GM21528 (cell line): ENCODE results near the gene FCAR.
A peak's percentile ranks its signal among the peaks of the same experiment; 100 is the strongest.
"Not testable (repeated sequence)": the region's sequence is repeated elsewhere in the genome, so short reads cannot be mapped to it uniquely, and the experiment has no call there.

Experiments used
- ATAC-seq: cut with Tn5 transposase; IDR thresholded peaks from one replicate; pipeline ENCODE4 v1.9.1; 2021; ENCODE audit warnings: mild to moderate bottlenecking, moderate library complexity; ENCODE audit not compliant: unreplicated experiment, low FRiP score

FCAR gene

DNA sequence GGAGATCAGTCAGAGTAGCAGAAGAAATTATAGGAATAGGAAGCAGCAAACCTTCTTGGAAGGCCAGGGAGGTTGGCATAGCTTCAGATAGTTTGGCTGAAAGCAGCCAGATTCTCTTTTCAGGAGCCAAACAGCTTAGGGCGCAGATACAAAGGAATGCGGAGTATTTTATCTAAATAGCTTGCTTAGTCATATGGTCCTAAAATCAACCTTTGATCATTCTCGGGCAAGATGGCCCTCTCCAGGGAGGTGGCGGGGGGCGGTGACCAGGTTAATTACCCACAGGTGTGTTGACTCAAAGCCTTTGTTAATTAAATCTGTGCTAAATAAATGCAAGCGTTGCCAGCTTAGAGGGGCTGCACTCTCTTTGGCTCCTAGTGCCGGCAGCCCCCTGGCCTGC is 19.4 kb downstream of the FCAR start:
- no peak for ATAC-seq

- ATAC-seq, result not testable (repeated sequence)
Observed at GRCh38 chr19:54894106-54894505, 20.1 kb downstream of the FCAR start.

- ATAC-seq, result no peak
Observed at GRCh38 chr19:54896036-54896435, 22.0 kb downstream of the FCAR start.

GRCh38 chr19:54898685-54899084 is 24.6 kb downstream of the FCAR start:
- not testable (repeated sequence) for ATAC-seq

DNA sequence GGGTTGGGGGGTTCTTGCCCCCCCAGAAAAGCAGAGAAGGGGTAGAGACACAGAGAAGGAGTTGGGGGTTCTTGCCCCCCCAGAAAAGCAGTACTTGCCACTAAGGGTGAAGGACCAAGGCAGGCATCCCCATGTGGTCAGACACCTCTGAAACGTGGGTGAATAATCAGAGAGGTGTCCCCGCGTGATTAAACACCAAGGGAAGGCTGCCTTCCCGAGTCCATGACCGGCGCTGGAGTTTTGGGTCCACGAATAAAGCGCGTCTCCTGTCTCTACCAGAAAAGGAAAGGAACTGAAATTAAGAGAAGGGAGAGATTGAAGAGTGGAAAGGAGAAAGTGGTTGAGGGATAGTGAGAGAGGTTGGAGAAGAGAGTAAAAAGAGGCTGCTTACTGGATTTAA is 25.6 kb downstream of the FCAR start:
- ATAC-seq, result not testable (repeated sequence)

- not testable (repeated sequence) for ATAC-seq
Observed at GRCh38 chr19:54901153-54901552, 27.1 kb downstream of the FCAR start.

DNA sequence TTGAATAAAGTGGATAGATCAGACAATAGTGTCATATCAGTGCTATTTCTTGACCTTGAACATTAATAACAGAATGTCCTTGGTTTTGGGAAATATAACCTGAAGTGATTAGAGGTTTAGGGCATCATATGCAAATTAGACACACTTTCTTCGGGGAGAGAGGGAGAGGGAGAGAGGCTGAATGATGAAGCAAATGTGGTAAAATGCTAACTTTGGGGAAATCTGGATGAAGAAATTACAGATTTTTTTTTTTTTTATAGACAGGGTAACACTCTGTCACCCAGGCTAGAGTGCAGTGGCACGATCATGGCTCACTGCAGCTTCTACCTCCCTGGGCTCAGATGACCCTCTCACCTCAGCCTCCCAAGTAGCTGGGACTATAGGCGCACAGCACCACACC is 28.0 kb downstream of the FCAR start:
- no peak for ATAC-seq

DNA sequence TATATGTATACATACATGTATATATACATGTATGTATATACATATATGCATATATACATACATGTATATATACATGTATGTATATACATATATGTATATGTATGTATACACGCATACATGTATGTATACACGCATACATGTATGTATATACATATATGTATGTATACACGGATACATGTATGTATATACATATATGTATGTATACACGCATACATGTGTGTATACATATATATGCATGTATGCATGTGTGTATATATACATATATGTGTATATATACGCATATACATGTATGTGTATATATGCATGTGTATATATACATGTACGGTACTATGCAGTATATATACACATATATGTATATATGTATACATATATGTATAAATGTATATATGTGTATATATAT is 29.3 kb downstream of the FCAR start:
- ATAC-seq, result no peak

DNA sequence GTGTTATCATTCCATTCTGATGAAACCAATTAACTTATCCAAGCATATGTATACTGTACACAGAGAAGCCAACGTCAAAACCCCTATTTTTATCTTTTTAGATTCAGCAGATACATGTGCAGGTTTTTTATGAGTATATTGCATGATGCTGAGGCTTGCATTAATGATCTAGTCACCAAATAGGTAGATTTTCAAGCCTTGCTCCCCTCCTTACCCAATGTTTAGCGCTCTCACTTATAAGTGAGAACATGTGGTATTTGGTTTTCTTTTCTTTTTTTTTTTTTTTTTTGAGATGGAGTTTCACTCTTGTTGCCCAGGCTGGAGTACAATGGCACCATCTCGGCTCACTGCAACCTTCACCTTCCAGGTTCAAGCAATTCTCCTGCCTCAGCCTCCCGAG is 30.2 kb downstream of the FCAR start:
- not testable (repeated sequence) for ATAC-seq

GRCh38 chr19:54905421-54905802 is 31.4 kb downstream of the FCAR start:
- ATAC-seq, result no peak

DNA sequence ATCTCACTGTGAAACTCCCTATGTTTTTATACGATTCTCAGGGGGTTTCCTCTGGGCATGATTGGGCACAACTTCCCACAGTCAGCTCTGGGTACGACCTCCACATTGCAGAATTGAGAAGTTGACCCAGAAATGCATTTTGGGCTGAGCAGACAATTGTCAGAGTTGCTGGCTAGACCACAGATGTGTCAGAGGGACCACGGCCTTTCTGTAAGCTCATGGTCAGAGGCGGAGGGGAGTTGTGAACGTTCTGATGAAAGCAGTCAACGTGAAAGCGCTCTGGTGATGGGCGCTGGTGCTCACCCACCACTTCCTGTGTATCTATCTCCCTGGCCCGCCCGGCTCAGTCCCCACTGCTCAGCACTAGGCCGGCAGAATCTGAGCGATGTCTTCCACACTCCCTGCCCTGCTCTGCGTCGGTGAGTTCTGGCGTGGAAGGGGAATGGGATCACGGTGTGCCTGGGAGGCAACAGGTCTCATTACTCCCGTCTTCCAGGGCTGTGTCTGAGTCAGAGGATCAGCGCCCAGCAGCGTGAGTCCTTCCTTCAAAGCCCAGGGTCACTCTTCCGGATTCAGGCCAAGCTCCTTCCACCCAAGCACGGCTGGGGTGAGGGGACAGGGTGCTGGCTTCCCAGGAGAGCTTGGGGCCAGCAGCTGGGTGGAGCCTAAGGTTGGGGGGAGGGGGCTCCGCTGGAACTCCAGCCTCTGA is 31.9 kb downstream of the FCAR start, which contains the start of gene NCR1:
NCR1 (plus strand) TSS at position 346 of the 709 bp plus-strand sequence; CDS start at position 386, 40 bp downstream.
- ATAC-seq, result no peak

DNA sequence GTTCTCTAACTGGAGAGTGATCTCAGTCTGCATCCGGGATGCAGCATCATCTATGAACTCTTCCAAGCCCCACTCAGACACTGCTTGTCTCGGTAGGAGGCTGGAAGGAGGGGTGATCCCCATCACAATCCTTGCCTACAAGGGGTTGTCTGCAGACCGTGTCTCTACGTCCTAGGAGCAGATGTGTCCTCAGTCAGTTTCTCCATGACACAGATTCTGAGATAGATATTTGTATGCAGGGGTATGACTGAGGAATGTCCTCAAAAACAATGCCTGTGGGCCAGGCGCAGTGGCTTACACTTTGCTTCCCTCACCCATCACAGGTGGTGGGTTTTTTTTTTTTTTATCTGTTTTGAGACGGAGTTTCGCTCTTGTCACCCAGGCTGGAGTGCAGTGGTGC is 32.8 kb downstream of the FCAR start:
- ATAC-seq, result no peak

- ATAC-seq, result not testable (repeated sequence)
Observed at GRCh38 chr19:54907899-54908298, 33.9 kb downstream of the FCAR start.

GRCh38 chr19:54916822-54917221 is 42.8 kb downstream of the FCAR start:
- ATAC-seq, result no peak

DNA sequence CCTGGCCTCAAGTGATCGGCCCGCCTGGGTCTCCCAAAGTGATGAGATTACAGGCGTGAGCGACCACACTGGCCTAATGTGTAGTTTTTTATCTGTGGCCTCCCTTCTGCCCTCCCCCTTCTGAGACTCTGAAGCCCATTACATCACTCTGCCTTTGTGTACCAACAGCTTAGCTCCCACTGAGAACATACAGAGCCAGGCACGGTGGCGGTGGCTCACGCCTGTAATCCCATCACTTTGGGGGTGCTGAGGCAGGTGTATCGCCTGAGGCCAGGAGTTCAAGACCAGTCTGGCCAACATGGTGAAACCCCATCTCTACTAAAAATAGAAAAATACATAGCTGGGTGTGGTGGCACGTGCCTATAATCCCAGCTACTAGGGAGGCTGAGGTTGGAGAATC is 44.5 kb downstream of the FCAR start:
- no peak for ATAC-seq

GRCh38 chr19:54919646-54920563 is 45.9 kb downstream of the FCAR start:
- not testable (repeated sequence) for ATAC-seq

- no peak for ATAC-seq
Observed at GRCh38 chr19:54921082-54921481, 47.0 kb downstream of the FCAR start.

DNA sequence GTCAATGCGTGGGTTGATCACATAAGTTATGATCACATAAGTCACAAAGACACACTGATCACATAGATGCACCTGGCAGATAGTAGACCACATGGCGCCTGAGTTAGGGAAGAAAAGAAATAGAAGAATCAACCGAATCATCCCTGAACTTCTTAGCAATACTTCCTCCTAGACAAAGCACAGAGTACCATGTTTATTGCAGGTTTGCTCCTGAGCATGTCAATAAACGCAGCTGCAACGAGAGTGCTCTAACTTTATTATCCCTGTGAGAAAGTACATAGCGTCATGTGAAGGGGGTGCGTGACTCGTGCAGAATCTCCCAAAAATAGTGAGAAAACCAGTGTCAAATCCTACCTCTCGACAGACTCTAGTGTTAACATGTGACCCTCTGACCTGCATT is 49.2 kb downstream of the FCAR start:
- ATAC-seq, result no peak

- no peak for ATAC-seq
Observed at GRCh38 chr19:54928299-54928698, 54.3 kb downstream of the FCAR start.

GRCh38 chr19:54937926-54938325 is 63.9 kb downstream of the FCAR start:
- peak; percentile 66 for ATAC-seq

- no peak for ATAC-seq
Observed at GRCh38 chr19:54938906-54939305, 64.9 kb downstream of the FCAR start.

- ATAC-seq, result not testable (repeated sequence)
Observed at GRCh38 chr19:54939538-54939937, 65.5 kb downstream of the FCAR start.
